Thyroid gland (tissue), 4 donors: ENCODE results near the gene PSMD5.

Experiments
- CTCF ChIP-seq, 6 experiments: fragments of 200-600 bp in 3 of 6; fragments of 450-650 bp in 3 of 6; sonication (generic) in 3 of 6; IDR thresholded peaks; one replicate each; pipeline ENCODE4 v1.5.1; 2016 to 2019; ENCODE audit warnings: antibody characterized with exemption in 6 of 6, mild to moderate bottlenecking in 2 of 6, inconsistent platforms in 1 of 6, moderate library complexity in 1 of 6
- POLR2A ChIP-seq, 2 donors: fragments of 450-650 bp; IDR thresholded peaks; one replicate each; pipeline ENCODE4 v1.6.1; 2017; ENCODE audit warnings: antibody characterized with exemption in 2 of 2, mild to moderate bottlenecking in 2 of 2, moderate library complexity in 1 of 2

DNA sequence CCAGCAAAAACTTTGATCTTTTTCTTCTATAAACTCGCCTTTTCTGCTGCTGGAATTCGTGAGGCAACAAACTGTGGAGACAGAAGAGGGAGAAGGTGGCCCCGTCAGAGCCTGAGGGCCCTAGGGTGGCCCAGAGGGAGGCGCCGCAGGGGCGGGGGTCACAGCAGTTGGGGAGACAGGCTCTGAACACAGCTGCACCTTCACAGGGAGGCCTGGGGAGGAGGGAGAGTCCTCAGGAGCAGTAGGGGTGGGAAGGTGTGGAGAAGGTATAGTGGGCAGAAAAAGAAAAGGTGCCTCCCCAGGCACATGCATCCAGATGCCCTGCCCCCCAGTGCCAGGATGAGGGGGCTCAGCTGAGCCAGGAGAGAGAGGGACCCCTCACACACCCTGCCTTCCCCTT is 19.2 kb upstream of the PSMD5 start:
- TF ChIP-seq CTCF (IDR thresholded peaks at IDR 0.05) (no peak), POLR2A (IDR thresholded peaks at IDR 0.05) (no peak)
